CD4-positive, alpha-beta T cell treated with Interleukin-6 for 4 hours (primary cell): ENCODE measurements around the gene CRTC3.

Source experiments
- DNase-seq: peaks from one replicate; pipeline ENCODE4 v3.0.0-alpha.2; 2020; ENCODE audit warnings: mixed read lengths

Gene CRTC3

GRCh38 chr15:90564051-90564450 is 34.3 kb downstream of the CRTC3 start:
- no peak for DNase-seq

- no peak for DNase-seq
Observed at GRCh38 chr15:90564590-90564989, 34.9 kb downstream of the CRTC3 start.

- no peak for DNase-seq
Observed at GRCh38 chr15:90565866-90566265, 36.1 kb downstream of the CRTC3 start.

DNA sequence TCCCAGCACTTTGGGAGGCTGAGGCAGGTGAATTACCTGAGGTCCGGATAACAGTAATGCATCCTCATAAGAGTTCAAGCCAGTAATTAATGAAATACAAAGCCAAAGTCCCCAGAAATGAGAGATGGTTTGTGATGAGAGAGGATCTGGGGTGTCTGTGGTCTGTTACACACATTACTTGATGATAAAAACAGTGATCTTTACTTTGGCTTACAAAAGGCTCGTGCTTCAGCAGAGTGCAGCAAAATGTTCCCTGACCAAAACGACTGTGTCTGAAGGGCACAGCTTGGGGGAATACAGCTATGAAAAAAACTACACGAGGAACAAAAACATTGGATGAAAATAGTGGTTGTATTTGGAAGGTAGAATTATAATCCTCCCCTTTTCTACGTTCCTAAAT is 40.9 kb downstream of the CRTC3 start:
- no peak for DNase-seq

GRCh38 chr15:90571063-90571541 is 41.4 kb downstream of the CRTC3 start:
- DNase-seq = no peak

- no peak for DNase-seq
Observed at GRCh38 chr15:90572893-90573292, 43.2 kb downstream of the CRTC3 start.

GRCh38 chr15:90576711-90577389 is 47.1 kb downstream of the CRTC3 start:
- DNase-seq = no peak

DNA sequence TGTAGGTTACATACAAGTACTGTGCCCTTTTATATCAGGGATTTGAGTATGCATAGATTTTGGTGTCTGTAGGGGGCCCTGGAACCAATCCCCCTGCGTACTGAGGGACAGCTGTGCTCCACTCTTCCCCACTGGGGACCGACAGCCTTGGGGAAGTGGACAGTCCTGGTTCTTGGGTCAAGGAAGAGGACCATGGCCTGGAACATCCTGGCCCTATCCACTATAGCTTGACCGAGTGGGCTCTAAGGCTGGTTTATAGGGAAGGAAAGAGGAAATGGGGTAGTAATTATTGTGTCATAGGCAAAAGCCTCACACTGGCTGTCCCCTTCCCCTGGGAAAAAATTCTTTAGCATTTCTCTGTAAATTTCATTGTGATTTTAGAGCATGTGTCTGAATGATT is 49.5 kb downstream of the CRTC3 start:
- no peak for DNase-seq

DNA sequence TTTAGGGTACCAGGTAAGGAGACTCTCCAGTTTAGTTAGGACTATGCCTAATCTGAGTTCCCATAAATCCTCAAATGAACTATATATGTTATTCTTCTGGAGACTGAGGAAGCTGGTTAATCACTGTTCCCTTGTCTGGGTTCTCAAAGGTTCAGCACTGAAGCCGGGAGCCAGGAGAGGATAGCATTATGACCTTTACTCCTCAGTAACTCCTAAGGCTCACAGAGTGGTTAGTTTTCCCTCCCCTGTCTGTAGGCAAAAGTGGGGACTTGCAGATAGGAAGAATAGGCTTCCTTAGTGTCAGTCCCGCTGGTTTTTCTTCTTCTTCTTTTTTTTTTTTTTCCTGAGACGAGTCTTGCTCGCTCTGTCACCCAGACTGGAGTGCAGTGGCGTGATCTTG is 50.4 kb downstream of the CRTC3 start:
- no peak for DNase-seq

- no peak for DNase-seq
Observed at GRCh38 chr15:90580541-90580940, 50.8 kb downstream of the CRTC3 start.

DNA sequence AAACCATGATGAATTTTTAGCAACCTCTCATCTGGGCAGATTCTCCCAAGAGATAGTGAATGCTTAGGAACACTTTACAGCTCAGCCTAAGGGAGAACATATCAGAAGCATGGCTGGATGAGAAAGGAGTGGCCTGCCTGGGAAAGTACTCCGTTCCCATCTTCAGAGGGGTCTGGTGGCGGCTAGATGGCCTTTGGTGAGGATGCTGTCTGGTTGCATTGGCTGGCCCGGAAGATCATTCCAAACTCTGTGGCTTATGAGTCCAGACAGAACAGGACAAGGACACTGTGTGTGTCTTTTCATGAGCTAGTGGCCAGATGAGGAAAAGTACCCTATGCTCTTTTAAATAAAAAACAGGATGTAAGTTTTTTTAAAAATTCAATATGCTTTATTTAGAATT is 51.2 kb downstream of the CRTC3 start:
- no peak for DNase-seq

- peak; percentile 62 for DNase-seq
Observed at GRCh38 chr15:90581771-90582352, 52.1 kb downstream of the CRTC3 start.

GRCh38 chr15:90582553-90582952 is 52.8 kb downstream of the CRTC3 start:
- no peak for DNase-seq

- DNase-seq = no peak
Observed at GRCh38 chr15:90583471-90584252, 53.9 kb downstream of the CRTC3 start.

DNA sequence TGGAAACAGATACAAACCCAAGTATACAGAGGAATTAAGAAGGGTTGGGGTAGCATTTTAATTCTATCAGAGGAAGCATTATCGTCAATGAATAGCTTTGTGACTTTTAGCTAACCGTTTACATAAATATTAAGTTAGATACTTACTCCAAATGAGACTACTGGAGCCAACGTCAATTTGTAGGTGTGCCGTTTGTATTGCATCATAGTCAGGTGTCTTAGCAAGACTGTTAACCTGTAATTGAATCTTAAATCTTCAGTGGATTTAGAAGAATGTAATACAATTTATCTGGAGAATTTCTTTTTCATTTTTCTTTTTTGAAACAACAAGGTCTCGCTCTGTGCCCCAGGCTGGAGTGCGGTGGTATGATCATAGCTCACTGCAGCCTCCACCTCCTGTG is 55.1 kb downstream of the CRTC3 start:
- DNase-seq = no peak

- no peak for DNase-seq
Observed at GRCh38 chr15:90585863-90586262, 56.1 kb downstream of the CRTC3 start.

DNA sequence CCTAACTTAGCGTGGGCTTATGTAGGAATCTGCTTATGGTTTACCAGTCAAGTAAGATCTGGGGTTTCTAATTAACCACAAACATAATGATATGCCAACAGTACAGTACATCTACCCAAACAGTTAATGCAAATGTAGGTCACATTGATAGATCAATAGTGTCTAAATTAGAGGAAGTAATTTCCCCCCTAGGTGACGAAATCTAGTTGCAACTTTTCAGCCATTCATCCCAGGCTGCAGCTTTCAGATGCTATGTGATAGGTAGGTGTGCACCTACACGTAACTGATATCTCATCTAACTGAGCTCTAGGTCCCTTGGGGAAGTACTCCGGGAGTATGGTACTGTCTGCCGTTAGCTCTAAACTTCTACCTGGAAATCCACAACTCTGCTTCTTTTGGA is 57.2 kb downstream of the CRTC3 start:
- DNase-seq = no peak

GRCh38 chr15:90588427-90588826 is 58.7 kb downstream of the CRTC3 start:
- no peak for DNase-seq

- DNase-seq = no peak
Observed at GRCh38 chr15:90591524-90591923, 61.8 kb downstream of the CRTC3 start.

DNA sequence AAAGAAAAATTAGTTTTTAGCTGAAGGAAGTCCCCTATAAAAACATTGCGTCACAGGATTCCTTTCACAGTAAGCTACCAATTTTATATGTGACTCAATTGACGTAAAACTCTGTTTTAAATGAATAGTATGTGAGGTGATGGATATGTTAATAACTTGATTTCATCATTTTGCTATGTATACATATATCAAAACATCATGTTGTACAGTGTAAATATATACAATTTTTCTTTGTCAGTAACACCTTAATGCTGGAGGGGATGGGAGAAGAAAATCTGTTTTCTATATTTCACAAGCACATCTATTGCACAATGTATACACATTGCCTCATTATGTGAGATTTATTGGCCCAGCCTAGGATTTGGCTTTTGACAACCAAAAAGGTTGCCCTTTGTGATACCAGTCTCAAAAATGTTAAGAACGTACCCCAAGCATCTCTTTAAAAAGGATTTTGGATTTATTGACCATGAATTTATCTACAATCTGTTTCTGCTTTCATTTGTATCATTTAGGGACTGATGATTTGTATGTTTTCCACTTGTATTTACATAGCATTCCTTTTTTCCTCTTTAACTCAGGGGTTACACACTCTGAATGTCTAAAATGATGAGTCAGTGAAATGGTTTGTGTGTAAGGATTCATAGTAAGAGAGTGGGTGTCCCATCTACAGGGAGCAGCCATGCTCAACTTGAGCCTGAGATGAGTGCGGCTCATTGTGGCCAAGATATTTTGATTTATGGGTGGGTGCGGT is 62.6 kb downstream of the CRTC3 start:
- DNase-seq = no peak

DNA sequence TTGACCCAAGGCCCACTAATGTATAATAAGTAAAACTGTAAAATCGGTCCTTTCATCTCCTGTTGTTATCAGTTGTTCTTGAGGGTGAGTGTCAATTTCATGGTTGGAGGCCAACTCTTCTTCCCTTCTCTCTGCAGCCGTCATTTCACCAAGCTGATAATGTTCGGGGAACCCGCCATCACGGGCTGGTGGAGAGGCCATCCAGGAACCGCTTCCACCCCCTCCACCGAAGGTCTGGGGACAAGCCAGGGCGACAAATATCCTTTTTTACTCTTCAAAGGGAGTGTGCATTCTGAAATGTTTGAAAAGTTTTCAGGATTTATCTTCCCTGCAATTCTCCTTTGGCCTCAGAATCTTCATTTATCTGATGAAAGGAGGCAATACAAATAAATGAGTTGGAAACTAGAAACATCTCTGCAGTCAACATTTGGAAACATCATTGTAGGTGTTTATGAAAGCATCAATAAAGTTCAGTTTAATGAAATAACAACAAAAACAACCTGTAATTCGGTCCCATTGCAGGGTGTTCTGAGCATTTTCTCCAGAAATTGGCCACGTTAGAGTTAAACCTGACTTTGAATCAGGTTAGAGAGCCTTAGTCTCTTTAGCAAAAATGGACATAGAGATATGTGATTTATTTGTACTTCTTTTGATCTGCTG is 63.9 kb downstream of the CRTC3 start:
- peak; percentile 26 for DNase-seq

DNA sequence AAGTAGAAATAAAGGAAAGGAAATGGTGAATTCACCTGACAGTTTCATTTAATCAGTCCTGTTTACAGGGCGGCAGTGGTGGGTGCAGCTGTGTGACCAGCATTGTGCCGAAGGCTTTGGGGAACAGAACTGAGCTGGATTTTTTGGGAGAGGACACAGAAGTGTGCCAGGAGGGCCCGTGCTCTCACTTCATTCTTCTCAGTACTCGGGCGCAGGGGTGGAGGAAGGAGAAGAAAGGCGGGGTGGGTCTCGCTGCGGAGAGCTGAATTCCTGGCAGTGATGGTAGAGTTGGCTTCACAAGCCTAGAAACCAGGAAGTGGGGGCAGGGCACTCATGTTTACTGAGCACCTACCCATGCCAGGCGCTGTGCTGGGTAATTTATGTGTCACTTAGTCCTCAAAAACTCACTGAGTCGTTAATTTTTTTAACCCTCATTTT is 64.6 kb downstream of the CRTC3 start:
- peak; percentile 96 for DNase-seq

GRCh38 chr15:90595763-90596155 is 66.0 kb downstream of the CRTC3 start:
- no peak for DNase-seq
